GM12878 (cell line): ENCODE data around the gene DNAAF1.

Experiments used
- CEBPB ChIP-seq, 2 experiments: fragments of 150-350 bp in 1 of 2; IDR thresholded peaks; 2 replicates each; pipeline ENCODE4 v1.6.1; 2012 to 2014; ENCODE audit warnings: low read depth in 2 of 2, low read length in 2 of 2, borderline replicate concordance in 1 of 2, inconsistent platforms in 1 of 2
- ELK1 ChIP-seq: IDR thresholded peaks from 2 replicates; pipeline ENCODE4 v1.6.1; 2012; ENCODE audit warnings: low read depth, low read length, improper control_type of control experiment
- MAX ChIP-seq: IDR thresholded peaks from 2 replicates; pipeline ENCODE4 v1.6.1; 2012; ENCODE audit warnings: low read depth, low read length, improper control_type of control experiment
- MEF2A ChIP-seq: IDR thresholded peaks from 2 replicates; pipeline ENCODE4 v1.6.1; 2011; ENCODE audit warnings: low read depth, mild to moderate bottlenecking, low read length, moderate library complexity; ENCODE audit not compliant: insufficient read depth
- MYC ChIP-seq: IDR thresholded peaks from 2 replicates; pipeline ENCODE4 v1.6.1; 2011; ENCODE audit warnings: mild to moderate bottlenecking, low read length, moderate library complexity, inconsistent platforms; ENCODE audit not compliant: insufficient read depth, insufficient replicate concordance, insufficient read length, severe bottlenecking
- PAX8 ChIP-seq: fragments of 450-650 bp; IDR thresholded peaks from 2 replicates; pipeline ENCODE4 v1.6.1; 2017; ENCODE audit warnings: mild to moderate bottlenecking, moderate library complexity
- POLR2A ChIP-seq: IDR thresholded peaks from 2 replicates; pipeline ENCODE4 v1.6.1; 2011; ENCODE audit warnings: low read depth, mild to moderate bottlenecking, low read length
- SRF ChIP-seq, 2 experiments: IDR thresholded peaks; 2 replicates each; pipeline ENCODE4 v1.6.1; 2011; ENCODE audit warnings: low read depth in 2 of 2, low read length in 2 of 2, mild to moderate bottlenecking in 1 of 2, moderate library complexity in 1 of 2
- TF ChIP-seq, protein P1 (sequence below): fragments of 450-650 bp; formaldehyde crosslinking; IDR thresholded peaks from 2 replicates; pipeline ENCODE4 v1.4.0; 2020; ENCODE audit warnings: mild to moderate bottlenecking, moderate library complexity
- TF ChIP-seq, protein P2 (sequence below): fragments of 150-350 bp; IDR thresholded peaks from 2 replicates; pipeline ENCODE4 v1.6.1; 2016; ENCODE audit warnings: low read depth, low read length

DNA sequence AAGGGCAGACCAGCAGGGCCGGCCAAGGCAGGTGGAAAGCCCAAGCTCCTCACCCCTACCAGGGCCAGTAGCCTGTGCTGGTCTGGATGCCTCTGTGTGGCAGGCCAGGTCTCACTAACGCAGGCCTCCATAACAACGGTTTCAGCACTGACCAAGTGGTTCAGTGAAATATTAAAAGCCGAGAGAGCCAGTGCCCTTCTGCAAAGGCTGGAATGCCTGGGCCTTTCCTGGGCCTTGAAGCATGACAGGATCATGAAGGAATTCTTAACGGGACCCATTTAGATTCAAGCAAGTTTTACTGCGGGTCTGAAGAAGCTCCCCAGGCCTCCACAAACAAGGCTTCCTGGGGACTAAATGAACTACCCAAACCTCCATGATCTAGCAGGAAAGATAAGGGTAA is 62.1 kb downstream of the DNAAF1 start:
- TF ChIP-seq SRF (IDR thresholded peaks at IDR 0.05; ENCODE audit: low read depth in 2 of 2, low read length in 2 of 2) (no peak), PAX8 (no peak), POLR2A (no peak), MEF2A (no peak), MAX (no peak), CEBPB (IDR thresholded peaks at IDR 0.05; ENCODE audit: borderline replicate concordance in 1 of 2, low read depth in 2 of 2, low read length in 2 of 2) (no peak), ELK1 (no peak), MYC (no peak)
- TF ChIP-seq, protein P1, sequence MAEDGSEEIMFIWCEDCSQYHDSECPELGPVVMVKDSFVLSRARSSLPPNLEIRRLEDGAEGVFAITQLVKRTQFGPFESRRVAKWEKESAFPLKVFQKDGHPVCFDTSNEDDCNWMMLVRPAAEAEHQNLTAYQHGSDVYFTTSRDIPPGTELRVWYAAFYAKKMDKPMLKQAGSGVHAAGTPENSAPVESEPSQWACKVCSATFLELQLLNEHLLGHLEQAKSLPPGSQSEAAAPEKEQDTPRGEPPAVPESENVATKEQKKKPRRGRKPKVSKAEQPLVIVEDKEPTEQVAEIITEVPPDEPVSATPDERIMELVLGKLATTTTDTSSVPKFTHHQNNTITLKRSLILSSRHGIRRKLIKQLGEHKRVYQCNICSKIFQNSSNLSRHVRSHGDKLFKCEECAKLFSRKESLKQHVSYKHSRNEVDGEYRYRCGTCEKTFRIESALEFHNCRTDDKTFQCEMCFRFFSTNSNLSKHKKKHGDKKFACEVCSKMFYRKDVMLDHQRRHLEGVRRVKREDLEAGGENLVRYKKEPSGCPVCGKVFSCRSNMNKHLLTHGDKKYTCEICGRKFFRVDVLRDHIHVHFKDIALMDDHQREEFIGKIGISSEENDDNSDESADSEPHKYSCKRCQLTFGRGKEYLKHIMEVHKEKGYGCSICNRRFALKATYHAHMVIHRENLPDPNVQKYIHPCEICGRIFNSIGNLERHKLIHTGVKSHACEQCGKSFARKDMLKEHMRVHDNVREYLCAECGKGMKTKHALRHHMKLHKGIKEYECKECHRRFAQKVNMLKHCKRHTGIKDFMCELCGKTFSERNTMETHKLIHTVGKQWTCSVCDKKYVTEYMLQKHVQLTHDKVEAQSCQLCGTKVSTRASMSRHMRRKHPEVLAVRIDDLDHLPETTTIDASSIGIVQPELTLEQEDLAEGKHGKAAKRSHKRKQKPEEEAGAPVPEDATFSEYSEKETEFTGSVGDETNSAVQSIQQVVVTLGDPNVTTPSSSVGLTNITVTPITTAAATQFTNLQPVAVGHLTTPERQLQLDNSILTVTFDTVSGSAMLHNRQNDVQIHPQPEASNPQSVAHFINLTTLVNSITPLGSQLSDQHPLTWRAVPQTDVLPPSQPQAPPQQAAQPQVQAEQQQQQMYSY (CRISPR knock-in tag): no peak
- TF ChIP-seq, protein P2, sequence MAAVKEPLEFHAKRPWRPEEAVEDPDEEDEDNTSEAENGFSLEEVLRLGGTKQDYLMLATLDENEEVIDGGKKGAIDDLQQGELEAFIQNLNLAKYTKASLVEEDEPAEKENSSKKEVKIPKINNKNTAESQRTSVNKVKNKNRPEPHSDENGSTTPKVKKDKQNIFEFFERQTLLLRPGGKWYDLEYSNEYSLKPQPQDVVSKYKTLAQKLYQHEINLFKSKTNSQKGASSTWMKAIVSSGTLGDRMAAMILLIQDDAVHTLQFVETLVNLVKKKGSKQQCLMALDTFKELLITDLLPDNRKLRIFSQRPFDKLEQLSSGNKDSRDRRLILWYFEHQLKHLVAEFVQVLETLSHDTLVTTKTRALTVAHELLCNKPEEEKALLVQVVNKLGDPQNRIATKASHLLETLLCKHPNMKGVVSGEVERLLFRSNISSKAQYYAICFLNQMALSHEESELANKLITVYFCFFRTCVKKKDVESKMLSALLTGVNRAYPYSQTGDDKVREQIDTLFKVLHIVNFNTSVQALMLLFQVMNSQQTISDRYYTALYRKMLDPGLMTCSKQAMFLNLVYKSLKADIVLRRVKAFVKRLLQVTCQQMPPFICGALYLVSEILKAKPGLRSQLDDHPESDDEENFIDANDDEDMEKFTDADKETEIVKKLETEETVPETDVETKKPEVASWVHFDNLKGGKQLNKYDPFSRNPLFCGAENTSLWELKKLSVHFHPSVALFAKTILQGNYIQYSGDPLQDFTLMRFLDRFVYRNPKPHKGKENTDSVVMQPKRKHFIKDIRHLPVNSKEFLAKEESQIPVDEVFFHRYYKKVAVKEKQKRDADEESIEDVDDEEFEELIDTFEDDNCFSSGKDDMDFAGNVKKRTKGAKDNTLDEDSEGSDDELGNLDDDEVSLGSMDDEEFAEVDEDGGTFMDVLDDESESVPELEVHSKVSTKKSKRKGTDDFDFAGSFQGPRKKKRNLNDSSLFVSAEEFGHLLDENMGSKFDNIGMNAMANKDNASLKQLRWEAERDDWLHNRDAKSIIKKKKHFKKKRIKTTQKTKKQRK: no peak
